ENCODE data around the gene RBL2.

RBL2 gene

DNA sequence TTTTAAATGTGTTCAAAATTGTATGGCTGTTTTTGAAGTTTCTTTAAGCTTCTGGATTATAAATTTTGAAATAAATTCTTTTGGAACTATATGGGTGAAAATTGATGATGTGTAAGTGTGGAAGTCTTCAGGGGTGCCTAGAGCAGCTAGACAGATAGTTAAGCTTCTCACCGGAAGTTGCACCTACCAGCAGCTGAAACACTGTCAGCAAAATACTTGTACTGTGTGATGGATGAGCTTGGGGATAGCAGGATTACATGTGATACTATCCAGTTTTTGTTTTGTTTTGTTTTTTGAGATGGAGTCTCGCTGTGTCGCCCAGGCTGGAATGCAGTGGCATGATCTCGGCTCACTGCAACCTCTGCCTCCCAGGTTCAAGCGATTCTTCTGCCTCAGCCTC is 19.7 kb downstream of the RBL2 start:
- DNase-seq (ENCODE audit: low read depth in 2 of 2, low spot score in 1 of 2) = no peak

GRCh38 chr16:53456625-53457024 is 22.4 kb downstream of the RBL2 start:
- peak in 1 of 2 donors; percentile 11 for DNase-seq (ENCODE audit: low read depth in 2 of 2, low spot score in 1 of 2)

DNA sequence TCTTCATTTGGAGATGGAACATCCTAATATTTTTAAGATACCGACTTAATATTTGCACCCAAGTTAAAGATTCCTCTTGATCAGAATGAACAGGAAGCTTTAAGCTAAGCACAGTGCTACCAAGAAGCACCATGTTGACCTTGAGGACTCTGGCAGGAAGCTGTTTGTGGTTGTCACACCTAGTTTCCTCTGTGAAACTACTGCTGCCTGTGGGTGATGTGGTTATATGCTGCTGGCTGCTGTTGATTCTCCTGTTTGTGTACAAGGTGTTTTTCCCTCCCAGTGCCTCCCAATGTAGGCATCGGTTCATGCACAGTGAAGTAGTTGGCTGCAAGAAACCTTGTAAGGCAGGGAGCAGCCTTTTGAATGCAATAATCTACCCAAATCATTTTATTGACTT is 23.4 kb downstream of the RBL2 start:
- DNase-seq (ENCODE audit: low read depth in 2 of 2, low spot score in 1 of 2) = peak; percentile 36 to 53

DNA sequence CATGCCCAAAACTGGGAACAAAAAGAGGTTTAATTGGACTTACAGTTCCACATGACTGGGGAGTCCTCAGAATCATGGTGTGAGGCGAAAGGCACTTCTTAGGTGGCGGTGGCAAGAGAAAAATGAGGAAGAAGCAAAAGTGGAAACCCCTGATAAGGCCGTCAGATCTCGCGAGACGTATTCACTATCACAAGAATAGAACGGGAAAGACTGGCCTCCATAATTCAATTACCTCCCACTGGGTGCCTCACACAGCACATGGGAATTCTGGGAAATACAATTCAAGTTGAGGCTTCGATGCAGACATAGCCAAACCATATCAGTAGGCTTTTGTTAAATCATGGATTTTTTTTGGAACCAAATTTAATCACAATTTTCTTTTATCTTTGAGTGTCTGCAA is 24.4 kb downstream of the RBL2 start:
- no peak for DNase-seq (ENCODE audit: low read depth in 2 of 2, low spot score in 1 of 2)

DNA sequence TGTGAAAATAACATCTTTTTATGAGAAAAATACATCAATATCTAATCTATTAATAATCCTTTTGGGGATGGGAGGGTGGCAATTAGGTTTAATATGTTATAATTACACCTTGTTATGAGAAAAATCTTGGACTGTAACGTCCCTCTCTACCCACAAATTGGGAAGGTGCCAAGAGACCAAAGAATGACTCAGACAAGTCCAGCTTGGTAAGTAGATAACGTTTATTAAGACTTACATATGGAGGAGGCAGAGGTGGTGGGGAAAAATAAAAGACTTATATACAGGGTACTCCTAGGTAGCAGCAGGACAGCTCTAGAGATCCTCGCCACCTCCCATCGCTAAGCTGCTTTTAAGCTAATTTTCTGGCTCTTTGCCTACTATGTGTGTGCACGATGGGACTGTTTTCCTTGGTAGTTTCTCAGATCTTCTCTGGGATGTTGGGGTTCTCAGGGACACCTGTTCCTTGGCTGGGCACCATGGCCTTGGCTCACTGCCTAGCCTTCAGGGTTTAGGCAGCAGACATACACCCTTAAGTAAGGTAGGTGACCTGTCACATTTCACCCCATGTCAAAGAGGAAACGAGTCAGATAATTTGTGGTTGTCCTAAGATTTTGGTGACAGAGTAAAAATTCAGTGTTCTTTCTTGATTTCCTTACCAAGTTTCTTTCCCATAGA is 31.5 kb downstream of the RBL2 start:
- no peak for DNase-seq (ENCODE audit: low read depth in 2 of 2, low spot score in 1 of 2)

DNA sequence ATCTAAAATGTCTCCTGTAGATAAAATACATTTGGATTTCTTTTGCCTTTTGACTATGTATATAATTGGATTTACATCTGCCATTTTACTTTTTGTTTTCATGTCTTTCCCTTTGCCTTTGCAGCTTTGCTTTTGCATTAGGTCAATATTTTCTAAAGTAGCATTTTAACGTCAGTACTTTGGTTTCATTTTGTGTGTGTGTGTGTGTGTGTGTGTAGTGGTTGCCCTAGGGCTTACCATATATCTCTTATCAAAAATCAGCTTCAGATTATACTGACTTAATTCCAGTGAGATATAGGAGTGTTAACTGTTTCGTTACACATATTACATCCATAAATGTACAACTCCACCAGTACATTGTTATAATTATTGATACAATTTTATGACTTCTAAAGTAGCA is 42.6 kb downstream of the RBL2 start:
- DNase-seq (ENCODE audit: low read depth in 2 of 2, low spot score in 1 of 2) = no peak

GRCh38 chr16:53478965-53479364 is 44.7 kb downstream of the RBL2 start:
- DNase-seq (ENCODE audit: low read depth in 2 of 2, low spot score in 1 of 2) = no peak

DNA sequence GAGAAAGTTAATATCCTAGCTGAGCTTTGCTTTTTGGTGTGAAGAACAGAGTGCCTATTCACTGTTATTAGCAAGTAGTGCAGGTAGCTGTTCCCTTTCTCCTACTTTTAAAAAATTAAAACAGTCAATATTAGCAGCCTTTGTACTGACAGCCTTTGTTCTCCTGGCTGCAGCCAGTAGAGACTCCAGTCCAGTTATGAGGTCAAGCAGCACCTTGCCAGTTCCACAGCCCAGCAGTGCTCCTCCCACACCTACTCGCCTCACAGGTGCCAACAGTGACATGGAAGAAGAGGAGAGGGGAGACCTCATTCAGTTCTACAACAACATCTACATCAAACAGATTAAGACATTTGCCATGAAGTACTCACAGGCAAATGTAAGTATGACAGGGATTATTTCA is 46.1 kb downstream of the RBL2 start:
- DNase-seq (ENCODE audit: low read depth in 2 of 2, low spot score in 1 of 2) = no peak

DNA sequence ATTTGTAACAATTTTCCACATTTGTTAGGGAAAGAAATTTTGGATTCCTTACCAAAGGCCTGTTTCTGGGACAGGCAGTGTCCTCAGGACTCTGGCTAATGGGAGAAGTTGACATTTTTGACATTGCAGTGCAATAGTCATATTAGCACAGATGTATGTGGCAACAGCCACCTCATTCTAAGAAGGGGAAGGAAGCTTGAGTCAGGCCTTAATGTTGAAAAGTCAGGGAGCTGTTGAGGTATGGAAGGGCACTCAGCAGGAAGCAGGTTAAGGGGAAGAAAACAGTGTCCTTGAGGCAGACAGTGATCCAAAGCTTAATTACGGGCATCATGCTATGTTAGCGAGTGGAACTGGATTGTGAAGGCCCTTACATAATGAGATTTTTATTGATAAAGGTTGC is 47.9 kb downstream of the RBL2 start:
- no peak for DNase-seq (ENCODE audit: low read depth in 2 of 2, low spot score in 1 of 2)

DNA sequence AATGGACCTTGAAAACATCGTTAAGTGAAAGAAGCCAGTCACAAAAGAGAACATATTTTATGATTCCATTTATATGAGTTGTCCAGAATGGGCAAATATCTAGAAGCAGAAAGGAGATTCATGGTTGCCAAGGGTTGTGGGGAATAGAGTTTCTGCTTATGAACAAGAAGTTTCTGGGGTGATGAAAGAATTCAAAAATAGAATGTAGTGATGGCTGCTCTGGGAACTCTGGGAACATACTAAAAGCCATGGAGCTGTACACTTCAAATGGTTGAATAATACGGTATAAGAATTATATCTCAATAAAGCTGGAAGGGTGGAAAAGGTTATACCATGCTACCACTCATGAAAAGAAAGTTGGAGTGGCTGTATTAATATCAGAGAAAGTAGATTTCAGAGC is 50.3 kb downstream of the RBL2 start:
- no peak for DNase-seq (ENCODE audit: low read depth in 2 of 2, low spot score in 1 of 2)

GRCh38 chr16:53486230-53486629 is 52.0 kb downstream of the RBL2 start:
- no peak for DNase-seq (ENCODE audit: low read depth in 2 of 2, low spot score in 1 of 2)

DNA sequence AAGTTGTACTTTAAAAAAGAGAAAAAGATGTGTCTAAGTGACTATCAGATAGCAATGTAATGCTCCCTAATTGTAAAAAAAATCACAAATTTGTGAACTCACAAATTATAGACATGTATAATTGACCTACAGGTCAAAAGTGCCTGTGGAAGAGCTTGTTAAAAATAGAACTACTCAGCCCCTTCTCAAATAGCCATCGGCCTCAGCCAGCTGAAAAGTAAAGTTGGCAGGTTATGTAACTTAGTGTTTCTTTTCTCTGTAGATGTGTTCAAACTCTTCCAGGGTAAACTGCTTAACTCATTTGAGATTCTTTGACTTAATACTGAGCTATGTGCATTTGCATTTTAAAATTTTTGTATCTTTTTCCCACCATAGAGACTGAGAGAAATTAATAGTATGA is 55.5 kb downstream of the RBL2 start:
- DNase-seq (ENCODE audit: low read depth in 2 of 2, low spot score in 1 of 2) = no peak

GRCh38 chr16:53492503-53492902 is 58.2 kb downstream of the RBL2 start:
- no peak for DNase-seq (ENCODE audit: low read depth in 2 of 2, low spot score in 1 of 2)

DNA sequence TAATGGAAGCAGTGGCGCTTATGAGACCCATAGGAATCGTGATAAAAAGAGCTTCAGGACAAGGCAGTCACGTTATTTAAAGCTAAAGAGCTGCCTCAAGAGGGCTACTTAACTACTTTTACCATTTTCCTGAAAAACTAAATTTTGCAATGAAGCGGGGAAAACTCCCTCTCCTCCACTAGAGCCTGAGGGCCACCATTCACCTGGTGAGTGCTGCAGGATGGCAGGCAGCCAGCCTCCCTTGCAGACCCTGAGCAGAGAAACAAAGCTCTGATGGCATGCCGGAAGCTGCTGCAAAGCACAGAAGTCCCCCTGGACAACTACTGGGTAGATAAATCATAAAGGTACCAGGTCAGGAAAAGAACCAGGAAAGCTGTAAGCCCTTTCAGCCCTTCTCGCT is 60.4 kb downstream of the RBL2 start:
- DNase-seq (ENCODE audit: low read depth in 2 of 2, low spot score in 1 of 2) = no peak

DNA sequence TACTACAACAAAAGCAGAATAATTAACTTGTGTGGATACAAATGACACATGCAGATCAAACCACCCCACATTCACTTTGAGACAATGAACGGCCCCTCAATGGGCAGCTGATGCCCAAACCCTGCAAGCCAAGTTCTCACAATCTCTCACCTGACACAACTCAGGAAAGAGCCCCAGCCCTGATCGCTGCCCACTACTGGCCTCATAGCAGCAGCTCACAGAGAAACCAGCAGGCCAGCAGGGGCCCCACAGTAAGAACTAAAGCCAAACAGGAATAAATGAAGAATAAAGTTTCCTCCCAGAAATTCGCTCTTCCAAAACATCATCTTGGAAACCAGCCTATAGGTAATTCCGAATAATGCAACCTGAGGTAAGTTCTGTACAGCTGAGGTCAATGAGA is 61.1 kb downstream of the RBL2 start:
- DNase-seq (ENCODE audit: low read depth in 2 of 2, low spot score in 1 of 2) = no peak

GRCh38 chr16:53498984-53499383 is 64.7 kb downstream of the RBL2 start:
- DNase-seq (ENCODE audit: low read depth in 2 of 2, low spot score in 1 of 2) = no peak

DNA sequence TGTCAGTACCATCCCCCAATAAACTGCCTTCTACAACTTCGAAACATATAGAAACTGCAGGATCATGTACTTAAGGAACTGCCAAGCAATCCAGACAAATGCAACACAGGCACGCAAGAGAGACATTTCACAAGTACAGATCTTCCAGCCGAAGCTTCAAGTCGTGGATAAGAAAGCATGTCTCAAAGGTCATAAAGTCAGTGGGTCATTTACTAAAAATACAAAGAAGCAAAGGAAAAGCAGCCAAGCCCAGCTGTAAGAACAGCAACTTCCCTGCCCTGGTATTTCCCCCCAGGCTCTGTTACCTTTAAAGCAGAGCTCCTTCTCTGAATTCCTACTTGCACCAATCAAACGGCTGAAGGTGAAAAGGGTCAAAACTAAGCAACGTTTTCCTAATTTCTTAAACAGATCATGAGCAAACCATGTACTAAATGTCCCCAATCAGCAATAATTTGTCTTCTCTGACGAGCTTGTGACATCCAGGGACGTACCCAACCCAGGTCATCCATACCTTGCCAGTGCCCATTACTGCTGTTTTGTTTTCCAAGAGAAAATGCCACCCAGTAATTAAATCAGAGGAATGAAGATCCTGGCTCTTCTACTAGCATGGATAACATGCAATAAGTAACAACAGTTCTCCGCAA is 67.1 kb downstream of the RBL2 start:
- DNase-seq (ENCODE audit: low read depth in 2 of 2, low spot score in 1 of 2) = no peak

DNA sequence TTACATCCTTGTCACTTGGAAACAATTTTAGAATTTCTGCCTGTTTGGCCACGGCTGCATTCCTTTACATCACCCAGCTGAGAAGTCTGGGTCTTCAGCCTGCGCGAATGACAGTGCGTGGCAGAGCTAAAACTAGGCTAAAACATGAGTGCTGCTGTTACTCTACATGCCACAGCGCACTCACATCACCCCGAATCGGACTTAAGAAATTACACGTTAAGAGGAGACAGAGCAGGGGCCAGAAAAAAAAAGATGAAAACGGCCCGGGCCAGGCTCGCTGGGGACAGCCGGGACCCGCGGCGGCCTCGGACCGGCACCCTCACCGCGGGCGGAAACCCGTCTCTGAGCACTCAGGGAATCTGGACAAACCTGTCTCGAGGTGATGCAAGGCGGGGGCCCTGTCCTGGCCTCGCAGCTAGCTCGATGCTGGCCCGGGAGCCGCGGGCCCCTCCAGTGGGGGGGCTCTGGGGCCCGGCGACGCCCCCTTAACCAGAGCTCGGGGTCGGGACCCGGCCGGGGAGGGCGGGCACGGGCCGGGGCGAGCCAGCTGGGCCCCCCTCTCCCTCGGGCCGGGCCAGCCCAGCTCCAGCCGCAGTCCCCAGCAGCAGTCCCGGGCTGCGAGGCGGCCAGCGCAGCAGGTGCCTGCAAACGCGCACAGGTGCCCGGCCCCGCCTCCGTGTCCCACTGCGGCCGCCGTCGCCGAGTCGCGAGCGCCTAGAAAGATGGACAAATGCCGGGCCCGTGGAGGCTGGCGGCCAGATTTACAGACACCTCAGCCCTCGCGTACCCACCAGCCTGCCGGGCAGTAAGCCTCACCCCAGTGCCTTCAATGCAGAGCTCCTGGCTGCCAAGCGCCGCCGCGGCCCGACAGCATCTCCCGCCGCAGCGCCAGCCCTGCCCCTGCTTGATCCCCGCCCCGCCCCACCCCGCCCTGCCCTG is 68.3 kb downstream of the RBL2 start, which contains the start of gene AKTIP:
AKTIP (minus strand) TSS at position 879 of the 939 bp plus-strand sequence. CDS start 2,950 bp downstream, outside the sequence.
- no peak for DNase-seq (ENCODE audit: low read depth in 2 of 2, low spot score in 1 of 2)

- DNase-seq (ENCODE audit: low read depth in 2 of 2, low spot score in 1 of 2) = peak; percentile 97 to 100
These were observed 69.1 kb downstream of the RBL2 start for GRCh38 chr16:53503270-53503923.

GRCh38 chr16:53503991-53504663 is 69.9 kb downstream of the RBL2 start:
- no peak for DNase-seq (ENCODE audit: low read depth in 2 of 2, low spot score in 1 of 2)

DNA sequence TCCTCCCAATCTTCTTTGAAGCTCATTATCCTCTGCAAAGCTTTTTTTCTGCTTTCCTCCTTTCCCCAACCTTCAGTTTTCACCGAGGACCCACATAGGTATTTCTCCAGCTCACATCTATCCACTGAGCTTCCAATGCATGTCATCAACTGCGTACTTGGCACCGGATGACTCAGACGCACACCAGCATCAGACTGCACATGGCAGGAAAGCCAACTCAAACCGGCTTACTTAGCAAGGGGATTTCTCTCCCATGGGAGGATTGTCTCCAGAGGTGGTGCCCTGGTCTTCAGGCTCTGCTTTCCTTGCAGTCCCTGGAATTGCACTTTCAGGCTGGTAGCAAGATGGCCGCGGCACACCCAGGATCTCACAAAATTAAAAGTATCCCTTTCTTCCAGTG is 70.4 kb downstream of the RBL2 start:
- DNase-seq (ENCODE audit: low read depth in 2 of 2, low spot score in 1 of 2) = no peak
